Activated naive CD4-positive, alpha-beta T cell treated with anti-CD3 and anti-CD28 coated beads, Interleukin-2, amount 50 U/mL, for 16 hours (primary cell): ENCODE results near the gene RPL10A.
"Not testable (repeated sequence)": the region's sequence is repeated elsewhere in the genome, so short reads cannot be mapped to it uniquely, and the experiment has no call there.

ENCODE experiments used
- DNase-seq: peaks from one replicate; pipeline ENCODE4 v3.0.0-alpha.2; 2020

The RPL10A gene

GRCh38 chr6:35468181-35468979, at the start of gene RPL10A:
RPL10A (plus strand) TSS chr6:35468401; CDS start chr6:35468435, 34 bp downstream.
- DNase-seq = peak; percentile 95

GRCh38 chr6:35419417-35419816, 48.8 kb upstream of the RPL10A start:
- DNase-seq = no peak

- no peak for DNase-seq
Measured at GRCh38 chr6:35419961-35420360, 48.2 kb upstream of the RPL10A start.

GRCh38 chr6:35425284-35425683, 42.9 kb upstream of the RPL10A start:
- no peak for DNase-seq

GRCh38 chr6:35426074-35426473, 42.1 kb upstream of the RPL10A start:
- DNase-seq = no peak

GRCh38 chr6:35427435-35427834, 40.8 kb upstream of the RPL10A start:
- no peak for DNase-seq

- DNase-seq = no peak
Measured at GRCh38 chr6:35427851-35428321, 40.3 kb upstream of the RPL10A start.

GRCh38 chr6:35428421-35429149, 39.6 kb upstream of the RPL10A start:
- DNase-seq = no peak

GRCh38 chr6:35429463-35429862, 38.7 kb upstream of the RPL10A start:
- no peak for DNase-seq

- no peak for DNase-seq
Measured at GRCh38 chr6:35432291-35432690, 35.9 kb upstream of the RPL10A start.

GRCh38 chr6:35432702-35433101, 35.5 kb upstream of the RPL10A start:
- not testable (repeated sequence) for DNase-seq

- no peak for DNase-seq
Measured at GRCh38 chr6:35435074-35435837, 32.9 kb upstream of the RPL10A start.

GRCh38 chr6:35436071-35436857, 31.9 kb upstream of the RPL10A start:
- no peak for DNase-seq

- DNase-seq = not testable (repeated sequence)
Measured at GRCh38 chr6:35438378-35439065, 29.7 kb upstream of the RPL10A start.

GRCh38 chr6:35439308-35439707, 28.9 kb upstream of the RPL10A start:
- no peak for DNase-seq

- DNase-seq = no peak
Measured at GRCh38 chr6:35441205-35441604, 27.0 kb upstream of the RPL10A start.

- DNase-seq = no peak
Measured at GRCh38 chr6:35441642-35442041, 26.6 kb upstream of the RPL10A start.

GRCh38 chr6:35442693-35443092, 25.5 kb upstream of the RPL10A start:
- DNase-seq = no peak

- DNase-seq = no peak
Measured at GRCh38 chr6:35443341-35444030, 24.7 kb upstream of the RPL10A start.

GRCh38 chr6:35445691-35446090, 22.5 kb upstream of the RPL10A start:
- no peak for DNase-seq

GRCh38 chr6:35448191-35448590, 20.0 kb upstream of the RPL10A start:
- DNase-seq = no peak
